Gastroesophageal sphincter (tissue), 4 donors: Measurements from ENCODE around the gene TOX2. TPM values are rescaled to one million over a fixed set of nuclear protein-coding genes. Genes with fewer than 3 reads are reported as not detected.
A peak's percentile ranks its signal among the peaks of the same experiment; 100 is the strongest.

ENCODE experiments used
- ATAC-seq: fragments of 150-250 bp; one replicate; pipeline ENCODE4 v1.9.1; 2016; ENCODE audit warnings: mild to moderate bottlenecking, moderate library complexity
- H3K27ac ChIP-seq, 4 donors: fragments of 200-600 bp; sonication (generic) in 3 of 4; 1 replicate in 3 of 4; 2 replicates in 1 of 4; pipeline ENCODE4 v1.5.1; 2016 to 2019
- H3K27me3 ChIP-seq: fragments of 200-600 bp; sonication (generic); one replicate; pipeline ENCODE4 v1.5.1; 2019
- H3K36me3 ChIP-seq, 2 donors: fragments of 200-600 bp; sonication (generic); one replicate each; pipeline ENCODE4 v1.5.1; 2019; ENCODE audit warnings: control low read depth in 1 of 2
- H3K4me1 ChIP-seq, 3 donors: fragments of 200-600 bp; sonication (generic); 1 replicate in 2 of 3; 2 replicates in 1 of 3; pipeline ENCODE4 v1.5.1; 2016 to 2019; ENCODE audit warnings: control low read depth in 2 of 3
- H3K4me3 ChIP-seq, 2 donors: fragments of 200-600 bp; sonication (generic); one replicate each; pipeline ENCODE4 v1.5.1; 2019; ENCODE audit warnings: mild to moderate bottlenecking in 1 of 2, moderate library complexity in 1 of 2
- H3K9me3 ChIP-seq, 3 donors: fragments of 200-600 bp; sonication (generic); one replicate each; pipeline ENCODE4 v1.5.1; 2017 to 2019; ENCODE audit warnings: control low read depth in 2 of 3
- EP300 ChIP-seq: sonication (generic); formaldehyde crosslinking; IDR thresholded peaks from one replicate; pipeline ENCODE4 v1.6.1; 2017; ENCODE audit warnings: antibody characterized with exemption, mild to moderate bottlenecking
- POLR2A ChIP-seq, 2 donors: fragments of 450-650 bp; IDR thresholded peaks; one replicate each; pipeline ENCODE4 v1.6.1; 2017; ENCODE audit warnings: antibody characterized with exemption in 2 of 2, mild to moderate bottlenecking in 2 of 2, moderate library complexity in 1 of 2
- POLR2AphosphoS5 ChIP-seq: sonication (generic); formaldehyde crosslinking; IDR thresholded peaks from one replicate; pipeline ENCODE4 v1.6.1; 2017; ENCODE audit warnings: antibody characterized with exemption
- WGBS, 2 donors: methylation state at CpG; one replicate each; pipeline ENCODE4 v1.1.5; 2018; ENCODE audit warnings: low coverage in 1 of 2; 5-methylcytosine and 5-hydroxymethylcytosine counted together
- total RNA-seq, 4 donors: library from RNA; depleted of rRNA; stranded (reverse); fragments of >200 nt; gene quantifications; one replicate each; pipeline ENCODE4 v1.1.0, GENCODE V29; 2016
- TF ChIP-seq, protein P1 (sequence below), 4 experiments: fragments of 200-600 bp in 2 of 4; fragments of 450-650 bp in 2 of 4; sonication (generic) in 1 of 4; IDR thresholded peaks; one replicate each; pipeline ENCODE4 v1.5.1; 2017 to 2019; ENCODE audit warnings: antibody characterized with exemption in 4 of 4, mild to moderate bottlenecking in 2 of 4, moderate library complexity in 2 of 4

Gene TOX2
- total RNA-seq, 4 donors from 2014 or later: 16.4 to 47.8 (median 40.3) TPM

DNA sequence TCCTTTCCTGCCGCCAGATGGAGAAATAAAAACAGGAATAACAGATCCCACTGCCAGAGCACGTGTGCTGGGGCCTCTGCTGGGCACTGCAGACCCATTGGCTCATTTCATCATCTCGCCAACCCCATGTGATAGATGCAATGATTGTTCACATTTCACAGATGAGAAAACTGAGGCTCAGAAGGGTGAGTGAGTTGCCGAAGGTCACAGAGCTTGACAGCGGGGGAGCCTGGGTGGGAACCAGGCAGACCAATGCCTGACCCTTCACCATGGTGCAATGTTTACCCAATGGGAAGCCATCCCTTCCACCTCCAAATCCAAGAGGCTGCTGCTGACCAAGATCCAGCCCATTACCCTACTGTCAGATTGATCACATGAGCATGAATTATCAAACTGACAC is 167.2 kb downstream of the TOX2 start:
- Histone ChIP-seq H3K4me3 (no peak overlapping the region), H3K4me1 (peaks cover 0 to 31% (median 3%) of the 10 kb centered on the region in 3 donors), H3K27me3 (no peaks in the 10 kb centered on the region), H3K27ac (no peak overlapping the region), H3K36me3 (no peaks in the 10 kb centered on the region), H3K9me3 (no peaks in the 10 kb centered on the region)
- no peak for ATAC-seq
- no peak for TF ChIP-seq POLR2AphosphoS5
- 80% methylated on average over 1 to 2 of the region's 5 CpGs for WGBS, 2 donors

DNA sequence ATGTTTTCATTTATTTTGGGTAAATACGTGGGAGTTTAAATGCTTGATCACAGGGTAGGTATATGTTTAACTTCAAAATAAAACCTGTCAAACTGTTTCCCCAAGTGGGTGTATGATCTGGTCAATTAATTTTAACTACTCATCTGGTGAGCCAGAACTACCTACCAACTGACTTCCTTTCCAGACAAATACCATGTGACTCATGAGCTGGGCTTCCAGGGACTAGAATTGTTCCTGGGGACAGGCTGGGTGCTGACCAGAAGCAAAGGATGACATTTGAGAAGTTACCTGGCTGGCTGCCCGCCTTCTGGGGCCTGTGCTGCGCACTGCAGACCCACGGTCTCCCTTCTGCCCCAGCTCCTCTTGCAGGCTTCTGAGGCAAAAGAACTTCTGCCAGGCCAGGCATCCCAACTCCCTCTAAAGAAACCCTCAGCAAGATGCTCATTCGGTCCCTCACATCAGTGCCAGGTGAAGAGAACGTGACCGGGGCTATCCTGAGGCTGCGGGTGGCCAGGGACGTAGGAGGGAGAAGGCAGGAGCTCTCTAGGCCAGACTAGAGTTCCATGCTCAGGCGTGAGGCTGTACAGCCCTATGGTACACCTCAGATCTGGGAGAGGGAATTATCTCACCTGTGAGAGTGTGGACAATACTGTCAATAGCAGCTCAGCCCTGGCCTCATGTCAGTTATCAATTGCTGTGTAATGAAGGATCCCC is 168.7 kb downstream of the TOX2 start:
- no peak for ATAC-seq
- Histone ChIP-seq H3K36me3 (no peaks in the 10 kb centered on the region), H3K4me3 (no peak overlapping the region), H3K9me3 (no peaks in the 10 kb centered on the region), H3K27ac (peak overlapping the region in 2 of 4 donors; percentile 38 to 39), H3K27me3 (no peaks in the 10 kb centered on the region), H3K4me1 (peaks cover 0 to 43% (median 3%) of the 10 kb centered on the region in 3 donors)
- TF ChIP-seq POLR2A (IDR thresholded peaks at IDR 0.05) (no peak), POLR2AphosphoS5 (peak; percentile 14)
- WGBS, 2 donors: 40 to 84% methylated on average over 1 to 7 of the region's 10 CpGs

DNA sequence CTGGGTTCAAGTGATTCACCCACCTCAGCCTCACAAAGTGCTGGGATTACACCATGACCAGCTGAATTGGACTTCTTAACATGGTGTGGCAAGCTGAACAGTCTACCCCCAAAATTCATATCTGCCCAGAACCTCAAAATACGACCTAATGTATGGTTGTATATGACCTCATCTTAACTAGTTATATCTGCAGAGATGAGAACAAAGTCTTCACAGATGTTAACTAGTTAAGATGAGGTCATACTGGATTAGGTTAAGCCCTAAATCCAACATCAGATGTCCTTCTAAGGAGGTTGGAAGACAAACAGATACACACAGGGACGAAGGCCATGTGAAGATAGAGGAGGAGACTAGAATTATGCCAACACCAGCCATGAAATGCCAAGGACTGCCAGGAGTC is 169.8 kb downstream of the TOX2 start:
- TF ChIP-seq, protein P1, sequence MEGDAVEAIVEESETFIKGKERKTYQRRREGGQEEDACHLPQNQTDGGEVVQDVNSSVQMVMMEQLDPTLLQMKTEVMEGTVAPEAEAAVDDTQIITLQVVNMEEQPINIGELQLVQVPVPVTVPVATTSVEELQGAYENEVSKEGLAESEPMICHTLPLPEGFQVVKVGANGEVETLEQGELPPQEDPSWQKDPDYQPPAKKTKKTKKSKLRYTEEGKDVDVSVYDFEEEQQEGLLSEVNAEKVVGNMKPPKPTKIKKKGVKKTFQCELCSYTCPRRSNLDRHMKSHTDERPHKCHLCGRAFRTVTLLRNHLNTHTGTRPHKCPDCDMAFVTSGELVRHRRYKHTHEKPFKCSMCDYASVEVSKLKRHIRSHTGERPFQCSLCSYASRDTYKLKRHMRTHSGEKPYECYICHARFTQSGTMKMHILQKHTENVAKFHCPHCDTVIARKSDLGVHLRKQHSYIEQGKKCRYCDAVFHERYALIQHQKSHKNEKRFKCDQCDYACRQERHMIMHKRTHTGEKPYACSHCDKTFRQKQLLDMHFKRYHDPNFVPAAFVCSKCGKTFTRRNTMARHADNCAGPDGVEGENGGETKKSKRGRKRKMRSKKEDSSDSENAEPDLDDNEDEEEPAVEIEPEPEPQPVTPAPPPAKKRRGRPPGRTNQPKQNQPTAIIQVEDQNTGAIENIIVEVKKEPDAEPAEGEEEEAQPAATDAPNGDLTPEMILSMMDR (IDR thresholded peaks at IDR 0.05): no peak
- TF ChIP-seq POLR2A (IDR thresholded peaks at IDR 0.05) (no peak), EP300 (no peak), POLR2AphosphoS5 (no peak)
- H3K9me3 ChIP-seq: no peaks in the 10 kb centered on the region
- peaks cover 0 to 46% (median 3%) of the 10 kb centered on the region in 3 donors for H3K4me1 ChIP-seq
- 100% methylated on average over 1 of the region's 2 CpGs; no CpG with 5 or more reads in 1 of the 2 donors for WGBS, 2 donors
- no peak overlapping the region for H3K27ac ChIP-seq
- ATAC-seq: no peak
- H3K36me3 ChIP-seq: no peaks in the 10 kb centered on the region
- H3K4me3 ChIP-seq: no peak overlapping the region
- no peaks in the 10 kb centered on the region for H3K27me3 ChIP-seq

DNA sequence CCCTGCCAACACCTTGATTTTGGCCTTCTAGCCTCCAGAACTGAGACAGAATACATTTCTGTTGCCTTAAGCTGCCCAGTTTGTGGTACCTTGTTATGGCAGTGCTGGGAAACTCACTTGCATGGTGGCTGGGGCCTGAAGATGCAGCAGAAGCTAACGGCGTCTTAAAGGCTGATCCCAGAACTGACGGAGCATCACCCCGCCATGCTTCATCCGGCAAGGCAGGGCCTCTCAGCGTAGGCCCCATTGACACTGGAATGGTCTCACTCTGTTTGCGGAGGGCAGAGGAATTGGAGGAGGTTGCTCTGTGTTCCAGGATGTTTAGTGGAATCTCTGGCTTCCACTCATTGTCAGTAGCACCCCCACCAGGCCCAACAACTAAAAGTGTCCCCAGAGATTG is 170.2 kb downstream of the TOX2 start:
- H3K36me3 ChIP-seq: no peaks in the 10 kb centered on the region
- peaks cover 0 to 51% (median 3%) of the 10 kb centered on the region in 3 donors for H3K4me1 ChIP-seq
- no CpG with 5 or more reads among the region's 7 CpGs for WGBS, 2 donors
- no peak overlapping the region for H3K27ac ChIP-seq
- no peak overlapping the region for H3K4me3 ChIP-seq
- ATAC-seq: no peak
- H3K9me3 ChIP-seq: no peaks in the 10 kb centered on the region
- H3K27me3 ChIP-seq: no peaks in the 10 kb centered on the region
- no peak for TF ChIP-seq POLR2A (IDR thresholded peaks at IDR 0.05)
- no peak for TF ChIP-seq POLR2AphosphoS5
- no peak for TF ChIP-seq EP300
- TF ChIP-seq, protein P1 (IDR thresholded peaks at IDR 0.05): no peak

DNA sequence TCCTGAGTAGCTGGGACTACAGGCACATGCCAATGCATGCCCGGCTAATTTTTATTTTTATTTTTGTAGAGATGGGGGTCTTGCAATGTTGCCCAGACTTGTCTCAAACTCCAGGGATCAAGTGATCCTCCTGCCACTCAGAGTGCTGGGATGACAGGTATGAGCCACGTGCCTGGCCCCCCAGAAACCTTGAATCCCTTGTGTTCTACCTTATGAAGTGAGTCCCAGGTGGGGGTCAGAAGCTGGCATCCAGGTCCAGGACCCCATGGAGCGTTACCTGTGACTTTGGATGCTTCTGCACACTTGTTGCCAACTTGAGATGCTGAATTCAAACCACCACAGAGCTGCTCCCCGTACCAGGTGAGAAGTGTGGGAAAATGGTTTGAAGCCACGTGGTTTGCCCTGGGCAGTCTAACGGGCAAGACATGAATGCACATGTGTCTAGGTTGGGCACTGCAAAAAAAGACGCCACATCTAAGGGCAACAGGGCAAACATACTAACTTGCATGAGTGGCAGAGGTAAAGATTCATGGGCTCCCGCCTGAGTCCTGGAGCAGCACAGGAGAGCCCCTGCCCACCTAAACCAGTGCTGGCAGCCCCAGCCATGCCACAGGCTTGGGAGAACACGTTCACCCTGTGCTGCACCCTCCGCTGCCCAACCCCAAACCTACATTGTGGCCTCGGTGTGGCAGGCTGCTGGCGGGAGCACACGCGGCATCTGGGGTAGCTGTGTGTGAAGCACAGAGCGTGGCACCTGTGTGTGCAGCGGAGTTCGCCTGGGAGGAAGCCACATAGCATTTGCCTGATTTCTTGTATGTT is 171.2 kb downstream of the TOX2 start:
- TF ChIP-seq POLR2AphosphoS5 (no peak), POLR2A (IDR thresholded peaks at IDR 0.05) (no peak), EP300 (no peak)
- TF ChIP-seq, protein P1 (IDR thresholded peaks at IDR 0.05): no peak
- Histone ChIP-seq H3K9me3 (no peaks in the 10 kb centered on the region), H3K4me3 (no peak overlapping the region), H3K4me1 (peaks cover 0 to 47% (median 0%) of the 10 kb centered on the region in 3 donors), H3K27ac (no peak overlapping the region), H3K36me3 (no peaks in the 10 kb centered on the region), H3K27me3 (no peaks in the 10 kb centered on the region)
- no peak for ATAC-seq
- WGBS, 2 donors: 81 to 90% methylated on average over 7 to 8 of the region's 17 CpGs
